Fibroblast of lung (primary cell): ENCODE data around the gene MAP4K4. TPM values are rescaled to one million over a fixed set of nuclear protein-coding genes. Genes with fewer than 3 reads are reported as not detected.

Experiments used
- DNase-seq, 2 donors: peaks; one replicate each; pipeline versions ENCODE4 v3.0.0 to v3.0.0-alpha.2; 2010; ENCODE audit warnings: low read depth in 2 of 2
- H2AFZ ChIP-seq: 2 replicates; pipeline ENCODE4 v1.5.1; 2012; ENCODE audit warnings: low read length, control low read depth, inconsistent platforms
- H3K27ac ChIP-seq: 2 replicates; pipeline ENCODE4 v1.5.1; 2011; ENCODE audit warnings: low read length, control low read depth; ENCODE audit not compliant: insufficient read depth
- H3K27me3 ChIP-seq: 2 replicates; pipeline ENCODE4 v1.5.1; 2011; ENCODE audit warnings: mild to moderate bottlenecking, low read length; ENCODE audit not compliant: control insufficient read depth, insufficient read depth
- H3K36me3 ChIP-seq: 2 replicates; pipeline ENCODE4 v1.5.1; 2011; ENCODE audit warnings: low read length; ENCODE audit not compliant: control insufficient read depth, insufficient read depth
- H3K4me1 ChIP-seq: 2 replicates; pipeline ENCODE4 v1.5.1; 2011; ENCODE audit warnings: low read length; ENCODE audit not compliant: control insufficient read depth, insufficient read depth; ENCODE audit errors: extremely low read depth
- H3K4me2 ChIP-seq: 2 replicates; pipeline ENCODE4 v1.5.1; 2011; ENCODE audit warnings: low read length, control low read depth; ENCODE audit not compliant: insufficient read depth; ENCODE audit errors: extremely low read depth
- H3K4me3 ChIP-seq, 4 experiments: fragments of 200-600 bp in 1 of 4; sonication (generic) in 1 of 4; replicated peaks in 1 of 4; 2 replicates each; pipeline ENCODE4 v1.5.1; 2011 to 2016; ENCODE audit warnings: low read length in 4 of 4, low read depth in 3 of 4, mild to moderate bottlenecking in 3 of 4, control low read depth in 2 of 4, inconsistent platforms in 1 of 4, mixed read lengths in 1 of 4; ENCODE audit not compliant: insufficient read depth in 1 of 4; ENCODE audit errors: control extremely low read depth in 1 of 4
- H3K79me2 ChIP-seq: 2 replicates; pipeline ENCODE4 v1.5.1; 2012; ENCODE audit warnings: mild to moderate bottlenecking, low read length, inconsistent platforms; ENCODE audit not compliant: control insufficient read depth, insufficient read depth
- H3K9ac ChIP-seq: 2 replicates; pipeline ENCODE4 v1.5.1; 2011; ENCODE audit warnings: mild to moderate bottlenecking, low read length, control low read depth; ENCODE audit not compliant: insufficient read depth
- H3K9me3 ChIP-seq: 2 replicates; pipeline ENCODE4 v1.5.1; 2012; ENCODE audit warnings: low read depth, low read length; ENCODE audit not compliant: control insufficient read depth, insufficient read depth
- H4K20me1 ChIP-seq: 2 replicates; pipeline ENCODE4 v1.5.1; 2011; ENCODE audit warnings: low read length; ENCODE audit not compliant: control insufficient read depth, insufficient read depth; ENCODE audit errors: extremely low read depth
- EZH2 ChIP-seq: IDR thresholded peaks from 2 replicates; pipeline ENCODE4 v1.5.1; 2012; ENCODE audit warnings: low read length, control low read depth, mild to moderate bottlenecking; ENCODE audit errors: missing control alignments
- polyA plus RNA-seq, 2 donors: library from polyadenylated mRNA; depleted of rRNA in 1 of 2; stranded (reverse) in 1 of 2; unstranded in 1 of 2; fragments of >200 nt; gene quantifications; 2 replicates each; pipeline ENCODE4 v1.2.1, GENCODE V29; 2011 to 2012; ENCODE audit warnings: missing spikeins in 1 of 2
- total RNA-seq: library from RNA; depleted of rRNA; stranded (reverse); fragments of >200 nt; gene quantifications from 2 replicates; pipeline ENCODE4 v1.2.1, GENCODE V29; 2014
- TF ChIP-seq, protein P1 (sequence below), 2 donors: IDR thresholded peaks in 1 of 2; conservative IDR thresholded peaks in 1 of 2; 1 replicate in 1 of 2; 2 replicates in 1 of 2; pipeline ENCODE4 v1.5.1; 2011 to 2012; ENCODE audit warnings: low read length in 2 of 2, control low read depth in 1 of 2, inconsistent platforms in 1 of 2, low read depth in 1 of 2, mild to moderate bottlenecking in 1 of 2

Gene MAP4K4
- total and polyA plus RNA-seq, 2 donors (not counting 1 experiment from before 2014, with no cell fraction given) = 113 to 164 TPM

DNA sequence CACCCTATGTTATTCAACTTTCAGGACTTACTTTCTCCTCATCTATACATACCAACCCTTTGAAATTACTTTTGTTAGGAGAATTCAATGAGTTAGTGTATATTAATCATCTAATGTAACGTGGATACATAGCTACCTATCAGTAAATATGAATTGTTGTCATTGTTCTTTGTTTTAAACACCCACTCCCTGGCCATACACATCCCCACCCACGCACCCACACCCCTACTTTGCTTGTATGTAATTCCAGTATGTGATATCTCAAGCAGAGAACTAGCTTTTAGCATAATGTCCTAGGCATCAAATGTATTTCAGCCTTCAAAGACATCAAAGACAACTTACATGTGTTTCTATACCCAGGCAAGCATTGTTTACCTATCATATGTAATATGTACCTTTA, 129.2 kb downstream of the MAP4K4 start:
- no peak for DNase-seq
- H3K27me3 ChIP-seq = no peaks in the 10 kb centered on the region
- H3K36me3 ChIP-seq = peaks cover 10% of the 10 kb centered on the region
- H3K4me3 ChIP-seq = no peak overlapping the region
- no peaks in the 10 kb centered on the region for H4K20me1 ChIP-seq
- H3K9ac ChIP-seq = no peak overlapping the region
- TF ChIP-seq EZH2 = no peak
- TF ChIP-seq, protein P1, sequence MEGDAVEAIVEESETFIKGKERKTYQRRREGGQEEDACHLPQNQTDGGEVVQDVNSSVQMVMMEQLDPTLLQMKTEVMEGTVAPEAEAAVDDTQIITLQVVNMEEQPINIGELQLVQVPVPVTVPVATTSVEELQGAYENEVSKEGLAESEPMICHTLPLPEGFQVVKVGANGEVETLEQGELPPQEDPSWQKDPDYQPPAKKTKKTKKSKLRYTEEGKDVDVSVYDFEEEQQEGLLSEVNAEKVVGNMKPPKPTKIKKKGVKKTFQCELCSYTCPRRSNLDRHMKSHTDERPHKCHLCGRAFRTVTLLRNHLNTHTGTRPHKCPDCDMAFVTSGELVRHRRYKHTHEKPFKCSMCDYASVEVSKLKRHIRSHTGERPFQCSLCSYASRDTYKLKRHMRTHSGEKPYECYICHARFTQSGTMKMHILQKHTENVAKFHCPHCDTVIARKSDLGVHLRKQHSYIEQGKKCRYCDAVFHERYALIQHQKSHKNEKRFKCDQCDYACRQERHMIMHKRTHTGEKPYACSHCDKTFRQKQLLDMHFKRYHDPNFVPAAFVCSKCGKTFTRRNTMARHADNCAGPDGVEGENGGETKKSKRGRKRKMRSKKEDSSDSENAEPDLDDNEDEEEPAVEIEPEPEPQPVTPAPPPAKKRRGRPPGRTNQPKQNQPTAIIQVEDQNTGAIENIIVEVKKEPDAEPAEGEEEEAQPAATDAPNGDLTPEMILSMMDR (conservative IDR thresholded peaks at IDR 0.05 in 1 of 2, IDR thresholded peaks at IDR 0.05 in 1 of 2; ENCODE audit: low read depth in 1 of 2, low read length in 2 of 2) = no peak
- H3K79me2 ChIP-seq = peaks cover 74% of the 10 kb centered on the region
- no peaks in the 10 kb centered on the region for H3K9me3 ChIP-seq
- H3K4me1 ChIP-seq = peaks cover 36% of the 10 kb centered on the region
- H2AFZ ChIP-seq = no peak overlapping the region
- H3K4me2 ChIP-seq = peak overlapping the region; percentile 70
- peak overlapping the region; percentile 40 for H3K27ac ChIP-seq

- peak; percentile 77 to 98 for DNase-seq
- no peak for TF ChIP-seq EZH2
- TF ChIP-seq, protein P1 (conservative IDR thresholded peaks at IDR 0.05 in 1 of 2, IDR thresholded peaks at IDR 0.05 in 1 of 2; ENCODE audit: low read depth in 1 of 2, low read length in 2 of 2) = no peak
- Histone ChIP-seq H3K9ac (no peak overlapping the region), H3K27ac (peak overlapping the region; percentile 65), H2AFZ (no peak overlapping the region), H3K36me3 (peaks cover 11% of the 10 kb centered on the region), H3K4me3 (no peak overlapping the region), H3K27me3 (no peaks in the 10 kb centered on the region), H3K4me1 (peaks cover 36% of the 10 kb centered on the region), H3K9me3 (no peaks in the 10 kb centered on the region), H3K4me2 (peak overlapping the region; percentile 70), H3K79me2 (peaks cover 70% of the 10 kb centered on the region), H4K20me1 (no peaks in the 10 kb centered on the region)
Measured at GRCh38 chr2:101827246-101827645, 129.7 kb downstream of the MAP4K4 start.

- no peak overlapping the region for H3K9ac ChIP-seq
- peaks cover 11% of the 10 kb centered on the region for H3K36me3 ChIP-seq
- H3K9me3 ChIP-seq = no peaks in the 10 kb centered on the region
- TF ChIP-seq, protein P1 (conservative IDR thresholded peaks at IDR 0.05 in 1 of 2, IDR thresholded peaks at IDR 0.05 in 1 of 2; ENCODE audit: low read depth in 1 of 2, low read length in 2 of 2) = no peak
- no peak for TF ChIP-seq EZH2
- peaks cover 64% of the 10 kb centered on the region for H3K79me2 ChIP-seq
- no peaks in the 10 kb centered on the region for H3K27me3 ChIP-seq
- no peaks in the 10 kb centered on the region for H4K20me1 ChIP-seq
- no peak for DNase-seq
- H3K4me1 ChIP-seq = peaks cover 36% of the 10 kb centered on the region
- H3K4me2 ChIP-seq = no peak overlapping the region
- H3K27ac ChIP-seq = peak overlapping the region; percentile 65
- H3K4me3 ChIP-seq = no peak overlapping the region
- H2AFZ ChIP-seq = no peak overlapping the region
Measured at GRCh38 chr2:101828257-101828656, 130.8 kb downstream of the MAP4K4 start.
